ENCODE results near the gene CHST9.

- TF ChIP-seq CTCF (IDR thresholded peaks at IDR 0.05): no peak
- TF ChIP-seq POLR2A (IDR thresholded peaks at IDR 0.05): no peak
- TF ChIP-seq EP300 (IDR thresholded peaks at IDR 0.05; ENCODE audit: low read depth): no peak
These were observed 174.3 kb downstream of the CHST9 start for GRCh38 chr18:27010784-27011183.

Measured in transverse colon (tissue), 3 donors.